ENCODE measurements around the gene PDGFA. TPM values are rescaled to one million over a fixed set of nuclear protein-coding genes. Genes with fewer than 3 reads are reported as not detected.
A peak's percentile ranks its signal among the peaks of the same experiment; 100 is the strongest.

PDGFA gene
- total RNA-seq, 2 experiments from 2014 or later: 3.3 to 4.1 TPM

GRCh38 chr7:533266-533665, 13.6 kb upstream of the PDGFA start:
- Mint-ChIP-seq H3K4me3 (no peak overlapping the region), H3K36me3 (no peaks in the 10 kb centered on the region), H3K9me3 (peaks cover 1% of the 10 kb centered on the region), H3K27ac (no peak overlapping the region), H3K4me1 (peaks cover 7% of the 10 kb centered on the region), H3K27me3 (no peaks in the 10 kb centered on the region)
- DNase-seq: no peak

DNA sequence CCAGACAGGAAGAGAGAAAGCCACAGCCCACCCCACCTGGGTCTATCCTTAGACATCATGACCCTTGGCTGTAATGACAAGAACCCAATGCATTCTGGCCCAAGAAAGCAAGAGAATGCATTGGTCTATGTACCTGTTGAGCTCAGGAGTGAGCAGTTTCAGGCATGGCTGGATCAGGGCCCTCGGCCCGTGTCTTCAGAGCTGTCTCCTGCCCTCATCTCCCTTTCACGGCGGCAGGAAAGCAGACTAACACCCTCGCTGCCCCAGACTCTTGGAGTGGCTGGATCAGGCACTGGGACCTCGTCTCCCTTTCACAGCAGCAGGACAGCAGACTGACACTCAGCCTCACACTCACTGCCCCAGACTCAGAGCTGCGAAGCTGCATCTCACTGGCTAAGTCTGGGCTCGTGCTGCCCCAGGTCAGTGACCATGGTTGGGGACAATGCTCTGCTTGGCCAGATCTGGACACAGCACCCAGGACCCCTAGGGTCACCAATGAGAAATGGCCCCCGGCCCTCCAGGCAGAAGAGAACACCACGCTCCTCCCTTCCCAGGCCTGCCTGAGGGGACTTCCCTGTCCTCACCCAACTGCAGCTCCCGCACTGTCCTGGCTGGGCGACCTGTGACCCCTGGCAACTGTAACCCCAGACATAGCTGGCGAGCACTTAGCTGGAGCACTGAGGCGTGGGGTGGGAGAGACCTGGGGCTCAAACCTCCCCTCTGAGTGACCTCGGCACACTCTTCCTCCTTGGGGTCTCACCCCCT, 12.9 kb upstream of the PDGFA start:
- H3K27ac Mint-ChIP-seq: no peak overlapping the region
- H3K4me1 Mint-ChIP-seq: peaks cover 7% of the 10 kb centered on the region
- H3K9me3 Mint-ChIP-seq: peaks cover 1% of the 10 kb centered on the region
- no peak for DNase-seq
- H3K27me3 Mint-ChIP-seq: no peaks in the 10 kb centered on the region
- H3K4me3 Mint-ChIP-seq: no peak overlapping the region
- H3K36me3 Mint-ChIP-seq: no peaks in the 10 kb centered on the region

DNA sequence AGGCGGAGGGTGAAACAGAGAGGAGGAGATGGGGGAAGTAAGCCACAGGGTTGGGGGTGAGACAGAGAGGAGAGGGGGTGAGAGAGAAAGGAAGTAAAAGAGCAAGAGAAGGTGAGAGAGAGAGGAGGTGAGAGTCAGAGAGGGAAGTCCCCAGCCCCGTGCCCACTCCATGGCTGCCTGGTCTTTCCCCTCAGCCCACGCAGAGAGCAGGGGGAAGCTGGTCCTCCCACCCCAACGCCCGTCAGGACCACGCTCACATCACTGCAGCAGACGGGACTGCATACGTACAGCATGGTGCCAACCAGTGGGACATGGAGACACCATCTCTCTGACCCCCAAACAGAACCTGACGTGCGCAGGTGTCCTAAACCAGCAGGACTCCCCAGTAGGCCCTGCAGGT, 12.1 kb upstream of the PDGFA start:
- peak; percentile 33 for DNase-seq
- H3K36me3 Mint-ChIP-seq: no peaks in the 10 kb centered on the region
- no peak overlapping the region for H3K27ac Mint-ChIP-seq

DNA sequence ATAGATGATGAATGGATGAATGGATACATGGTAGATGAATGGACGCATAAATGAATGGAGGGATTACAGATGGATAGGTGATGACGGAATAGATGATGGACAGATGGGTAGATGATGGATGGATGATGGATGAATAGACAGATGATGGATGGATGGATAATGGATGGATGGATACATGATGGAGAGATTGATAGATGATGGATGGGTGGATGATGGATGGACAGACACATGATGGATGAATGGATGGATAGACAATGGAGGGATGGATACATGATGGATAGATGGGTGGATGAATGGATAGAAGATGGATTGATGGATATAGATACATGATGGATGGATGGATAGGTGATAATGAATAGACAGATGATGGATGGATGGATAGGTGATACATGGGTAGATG, 8.8 kb upstream of the PDGFA start:
- no peak overlapping the region for H3K27ac Mint-ChIP-seq
- peaks cover 7% of the 10 kb centered on the region for H3K4me1 Mint-ChIP-seq
- peaks cover 14% of the 10 kb centered on the region for H3K27me3 Mint-ChIP-seq
- no peak overlapping the region for H3K4me3 Mint-ChIP-seq
- no peak for DNase-seq
- no peaks in the 10 kb centered on the region for H3K36me3 Mint-ChIP-seq
- no peaks in the 10 kb centered on the region for H3K9me3 Mint-ChIP-seq

More for the DNA sequence above, 12.1 kb upstream of the PDGFA start:
- H3K9me3 Mint-ChIP-seq: peaks cover 1% of the 10 kb centered on the region
- H3K4me3 Mint-ChIP-seq: no peak overlapping the region
- H3K4me1 Mint-ChIP-seq: peaks cover 7% of the 10 kb centered on the region
- no peaks in the 10 kb centered on the region for H3K27me3 Mint-ChIP-seq

- Mint-ChIP-seq H3K27ac (no peak overlapping the region), H3K27me3 (peaks cover 19% of the 10 kb centered on the region), H3K9me3 (no peaks in the 10 kb centered on the region), H3K4me1 (peaks cover 7% of the 10 kb centered on the region), H3K36me3 (no peaks in the 10 kb centered on the region), H3K4me3 (no peak overlapping the region)
- no peak for DNase-seq
Observed at GRCh38 chr7:527723-528122, 8.1 kb upstream of the PDGFA start.

DNA sequence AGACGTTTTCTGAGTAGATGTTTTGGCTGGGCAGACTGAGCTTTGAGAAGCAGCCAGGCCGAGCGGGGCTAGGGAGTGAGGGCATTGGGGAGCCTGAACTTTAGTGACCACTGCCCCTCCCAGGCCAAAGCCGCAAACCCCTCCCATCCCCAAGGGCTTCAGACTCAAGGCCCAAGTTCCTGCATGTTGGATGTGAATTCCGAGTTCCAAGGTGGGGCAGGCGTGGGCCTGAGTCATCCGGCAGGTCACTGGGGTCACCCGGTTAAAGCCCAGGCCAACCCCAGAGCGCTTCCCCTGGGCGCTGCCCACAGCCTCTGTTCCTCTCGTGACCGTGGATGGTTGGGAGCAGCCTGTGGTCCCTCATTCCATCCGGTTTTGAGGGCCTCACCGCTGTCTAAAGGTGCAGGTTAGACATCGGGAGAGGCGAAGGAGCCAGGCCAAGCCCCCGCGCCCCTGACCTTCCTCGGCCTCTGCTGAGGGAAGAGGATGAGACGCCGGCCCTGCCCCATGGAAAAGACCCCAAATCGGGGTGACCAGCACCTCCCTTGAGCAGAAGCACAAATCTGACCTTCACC, 6.9 kb upstream of the PDGFA start:
- no peak overlapping the region for H3K27ac Mint-ChIP-seq
- peaks cover 3% of the 10 kb centered on the region for H3K4me1 Mint-ChIP-seq
- H3K9me3 Mint-ChIP-seq: no peaks in the 10 kb centered on the region
- DNase-seq: no peak
- peaks cover 22% of the 10 kb centered on the region for H3K27me3 Mint-ChIP-seq
- H3K36me3 Mint-ChIP-seq: no peaks in the 10 kb centered on the region
- H3K4me3 Mint-ChIP-seq: no peak overlapping the region

DNA sequence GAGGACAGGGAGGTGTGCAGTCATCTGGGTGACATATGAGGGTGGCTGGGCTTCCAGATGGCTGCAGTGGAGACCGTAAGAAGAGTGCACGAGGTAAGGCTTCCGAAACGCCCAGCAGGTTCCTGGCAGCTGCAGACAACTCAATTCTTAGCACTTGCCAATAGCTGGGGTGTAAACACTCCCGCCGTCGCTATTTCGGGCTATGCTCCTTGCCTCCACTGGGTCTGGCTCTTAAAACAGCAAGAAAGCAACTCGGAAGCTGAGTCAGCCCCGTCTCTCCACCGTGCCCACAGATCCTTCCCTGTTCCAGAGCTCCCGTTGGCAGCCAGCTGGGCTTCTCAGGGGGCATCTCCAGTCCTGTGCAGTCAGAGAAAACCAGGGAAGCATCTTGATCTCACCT, 6.1 kb upstream of the PDGFA start:
- no peak overlapping the region for H3K27ac Mint-ChIP-seq
- DNase-seq: no peak

DNA sequence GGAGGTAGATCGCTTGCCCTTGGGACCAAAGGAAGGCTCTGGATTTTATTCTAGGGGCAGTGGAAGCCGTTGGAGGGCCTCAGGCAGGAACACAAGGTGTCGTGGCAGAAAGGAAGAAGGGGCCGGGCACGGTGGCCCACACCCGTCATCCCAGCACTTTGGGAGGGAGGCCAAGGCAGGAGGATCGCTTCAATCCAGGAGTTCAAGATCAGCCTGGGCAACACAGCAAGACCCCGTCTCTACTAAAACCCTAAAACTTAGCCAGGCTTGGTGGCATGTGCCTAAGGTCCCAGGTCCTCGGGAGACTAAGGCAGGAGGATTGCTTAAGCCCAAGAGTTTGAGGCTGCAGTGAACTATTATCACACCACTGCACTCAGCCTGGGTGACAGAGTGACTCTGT, 5.2 kb upstream of the PDGFA start:
- DNase-seq: no peak
- Mint-ChIP-seq H3K4me1 (peaks cover 4% of the 10 kb centered on the region), H3K36me3 (no peaks in the 10 kb centered on the region), H3K27ac (no peak overlapping the region), H3K9me3 (no peaks in the 10 kb centered on the region), H3K27me3 (peaks cover 32% of the 10 kb centered on the region), H3K4me3 (no peak overlapping the region)

More for the DNA sequence above, 6.1 kb upstream of the PDGFA start:
- Mint-ChIP-seq H3K4me3 (no peak overlapping the region), H3K27me3 (peaks cover 30% of the 10 kb centered on the region), H3K9me3 (no peaks in the 10 kb centered on the region), H3K36me3 (no peaks in the 10 kb centered on the region), H3K4me1 (peaks cover 4% of the 10 kb centered on the region)

DNA sequence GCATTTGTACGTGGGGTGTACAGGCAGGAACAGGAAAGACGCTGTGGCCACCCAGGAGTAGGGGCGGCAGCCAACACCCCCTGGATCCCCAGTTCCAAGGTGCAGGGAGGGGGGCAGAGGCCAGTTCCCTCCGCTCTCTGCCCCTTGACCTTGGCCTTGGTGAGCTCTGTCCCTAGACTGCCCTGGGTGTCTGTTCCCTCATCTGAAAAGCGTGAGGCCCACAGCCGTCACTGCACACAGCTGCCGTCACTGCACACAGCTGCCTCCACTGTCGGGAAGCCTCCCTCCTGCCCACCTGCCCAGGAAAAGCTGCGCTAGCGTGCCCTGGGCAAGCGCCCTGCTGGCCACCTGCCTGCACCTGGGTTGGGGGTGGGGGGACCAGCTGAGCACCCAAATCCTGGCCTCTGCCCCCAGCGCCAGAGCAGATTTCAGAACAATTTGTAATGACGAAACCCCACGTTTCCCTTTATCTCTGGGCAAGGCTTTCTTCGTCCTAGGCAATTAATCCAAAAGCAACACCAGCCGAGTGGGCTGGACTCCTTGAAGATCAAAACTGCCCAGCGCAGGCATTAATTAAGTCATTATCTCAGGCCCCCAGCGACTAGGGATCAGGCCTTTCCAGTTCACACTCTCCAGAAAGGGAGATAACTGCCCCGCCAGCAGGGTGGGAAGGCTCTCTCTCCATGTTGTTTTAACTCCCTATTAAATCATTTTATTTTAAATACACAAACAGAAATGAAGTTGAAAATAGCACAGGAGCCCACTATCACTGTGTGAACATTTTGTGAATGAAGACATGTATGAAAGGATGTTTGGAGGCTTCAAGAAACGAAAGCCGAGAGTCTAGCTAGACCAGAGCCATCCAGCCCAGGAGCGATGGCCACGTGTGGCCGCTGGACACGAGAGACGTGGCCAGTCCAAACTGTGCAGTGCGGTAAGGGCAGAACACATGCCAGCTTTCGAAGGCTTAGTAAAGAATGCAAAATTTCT, 4.0 kb upstream of the PDGFA start:
- H3K27ac Mint-ChIP-seq: no peak overlapping the region
- no peaks in the 10 kb centered on the region for H3K9me3 Mint-ChIP-seq
- no peak overlapping the region for H3K4me3 Mint-ChIP-seq
- no peak for DNase-seq
- peaks cover 33% of the 10 kb centered on the region for H3K27me3 Mint-ChIP-seq
- H3K36me3 Mint-ChIP-seq: no peaks in the 10 kb centered on the region
- H3K4me1 Mint-ChIP-seq: peaks cover 4% of the 10 kb centered on the region

DNA sequence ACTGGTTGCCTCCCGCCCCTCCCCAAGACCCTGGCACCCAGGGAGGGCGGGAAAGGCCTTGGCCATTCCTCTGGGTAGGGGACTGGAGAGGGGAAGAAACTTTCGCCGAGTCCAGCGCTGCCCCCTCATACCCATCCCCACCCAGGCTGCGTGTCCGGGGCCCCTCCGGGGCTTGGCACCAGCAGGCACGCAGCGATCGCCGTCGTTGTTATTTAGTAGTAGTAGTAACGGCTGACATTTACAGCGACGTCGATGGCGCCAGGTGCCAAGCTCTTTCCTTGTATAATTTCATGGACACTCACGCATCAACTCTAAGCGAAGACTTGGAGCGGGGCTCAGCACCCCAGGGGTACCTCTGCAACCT, 3.3 kb upstream of the PDGFA start:
- Mint-ChIP-seq H3K27me3 (peaks cover 37% of the 10 kb centered on the region), H3K4me1 (peaks cover 6% of the 10 kb centered on the region), H3K27ac (no peak overlapping the region), H3K9me3 (no peaks in the 10 kb centered on the region), H3K36me3 (no peaks in the 10 kb centered on the region), H3K4me3 (no peak overlapping the region)
- no peak for DNase-seq

- no peaks in the 10 kb centered on the region for H3K9me3 Mint-ChIP-seq
- peaks cover 42% of the 10 kb centered on the region for H3K27me3 Mint-ChIP-seq
- H3K4me3 Mint-ChIP-seq: peak overlapping the region; percentile 10
- DNase-seq: peak; percentile 48
- H3K36me3 Mint-ChIP-seq: no peaks in the 10 kb centered on the region
- no peak overlapping the region for H3K27ac Mint-ChIP-seq
- H3K4me1 Mint-ChIP-seq: peaks cover 10% of the 10 kb centered on the region
Observed at GRCh38 chr7:522071-522950, 2.7 kb upstream of the PDGFA start.

DNA sequence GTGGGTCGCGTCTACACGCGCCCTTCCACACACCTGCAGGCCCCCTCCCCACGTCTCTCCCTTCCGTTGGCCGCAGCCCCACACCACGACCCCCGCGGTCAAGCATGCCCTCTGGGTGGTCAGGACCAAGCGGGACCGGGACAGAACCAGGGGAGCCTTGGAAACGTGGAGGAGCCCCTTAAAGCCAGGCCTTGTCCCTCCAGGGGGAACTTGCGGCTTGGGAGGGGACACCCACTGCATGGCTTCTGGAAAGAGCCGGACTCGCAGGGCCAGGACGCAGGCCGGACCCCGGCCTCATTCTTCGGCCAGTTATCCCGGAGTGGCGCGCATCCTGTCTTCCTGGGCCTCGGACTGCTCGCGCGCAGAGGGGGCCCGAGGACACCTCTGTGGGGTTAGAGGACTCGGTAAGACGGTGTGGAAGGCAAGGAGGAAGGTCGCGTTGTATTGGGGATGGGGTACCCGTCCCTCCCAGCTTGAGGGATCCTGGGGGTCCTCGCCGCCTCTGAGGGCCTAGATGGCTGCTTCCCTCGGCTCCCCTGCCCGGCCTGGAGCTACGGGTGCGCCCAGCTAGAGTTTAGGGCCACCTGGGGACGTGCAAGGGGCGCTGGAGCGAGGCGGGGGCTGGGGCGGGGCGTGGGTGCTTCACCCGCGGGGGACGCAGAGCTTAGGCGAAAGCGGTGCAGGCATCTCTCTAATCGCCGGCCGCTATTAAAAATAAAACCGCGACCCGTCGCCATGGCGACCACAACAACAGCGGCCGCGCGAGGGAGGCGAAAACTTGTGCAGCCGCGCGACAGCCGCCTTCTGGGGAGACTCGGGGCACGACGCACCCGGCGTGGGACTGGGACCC, 1.8 kb upstream of the PDGFA start:
- Mint-ChIP-seq H3K27ac (no peak overlapping the region), H3K4me1 (peaks cover 10% of the 10 kb centered on the region), H3K27me3 (peaks cover 42% of the 10 kb centered on the region), H3K4me3 (no peak overlapping the region), H3K36me3 (no peaks in the 10 kb centered on the region), H3K9me3 (no peaks in the 10 kb centered on the region)
- peak; percentile 37 for DNase-seq

GRCh38 chr7:520503-521161, 986 bp upstream of the PDGFA start:
- H3K4me3 Mint-ChIP-seq: no peak overlapping the region
- H3K27me3 Mint-ChIP-seq: peaks cover 50% of the 10 kb centered on the region
- H3K27ac Mint-ChIP-seq: no peak overlapping the region
- no peaks in the 10 kb centered on the region for H3K36me3 Mint-ChIP-seq
- no peak for DNase-seq
- no peaks in the 10 kb centered on the region for H3K9me3 Mint-ChIP-seq
- H3K4me1 Mint-ChIP-seq: peaks cover 10% of the 10 kb centered on the region
